GM10266 (cell line): ENCODE results near the gene TMEM198.

Source experiments
- DNase-seq: peaks from one replicate; pipeline ENCODE4 v3.0.0; 2012; ENCODE audit errors: extremely low spot score
- TF ChIP-seq, protein P1 (sequence below): IDR thresholded peaks from 2 replicates; pipeline ENCODE4 v1.5.1; 2012; ENCODE audit warnings: mild to moderate bottlenecking, low read depth; ENCODE audit not compliant: control insufficient read depth, insufficient read depth; ENCODE audit errors: missing control alignments

The TMEM198 gene

GRCh38 chr2:219498280-219499057 lies 45.4 kb upstream of the TMEM198 start, which contains the start of gene GMPPA:
Gene GMPPA (plus strand): TSS chr2:219498891. CDS start chr2:219499976, 1,085 bp downstream.
- TF ChIP-seq, protein P1, sequence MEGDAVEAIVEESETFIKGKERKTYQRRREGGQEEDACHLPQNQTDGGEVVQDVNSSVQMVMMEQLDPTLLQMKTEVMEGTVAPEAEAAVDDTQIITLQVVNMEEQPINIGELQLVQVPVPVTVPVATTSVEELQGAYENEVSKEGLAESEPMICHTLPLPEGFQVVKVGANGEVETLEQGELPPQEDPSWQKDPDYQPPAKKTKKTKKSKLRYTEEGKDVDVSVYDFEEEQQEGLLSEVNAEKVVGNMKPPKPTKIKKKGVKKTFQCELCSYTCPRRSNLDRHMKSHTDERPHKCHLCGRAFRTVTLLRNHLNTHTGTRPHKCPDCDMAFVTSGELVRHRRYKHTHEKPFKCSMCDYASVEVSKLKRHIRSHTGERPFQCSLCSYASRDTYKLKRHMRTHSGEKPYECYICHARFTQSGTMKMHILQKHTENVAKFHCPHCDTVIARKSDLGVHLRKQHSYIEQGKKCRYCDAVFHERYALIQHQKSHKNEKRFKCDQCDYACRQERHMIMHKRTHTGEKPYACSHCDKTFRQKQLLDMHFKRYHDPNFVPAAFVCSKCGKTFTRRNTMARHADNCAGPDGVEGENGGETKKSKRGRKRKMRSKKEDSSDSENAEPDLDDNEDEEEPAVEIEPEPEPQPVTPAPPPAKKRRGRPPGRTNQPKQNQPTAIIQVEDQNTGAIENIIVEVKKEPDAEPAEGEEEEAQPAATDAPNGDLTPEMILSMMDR: no peak
- DNase-seq: peak; percentile 98

DNA sequence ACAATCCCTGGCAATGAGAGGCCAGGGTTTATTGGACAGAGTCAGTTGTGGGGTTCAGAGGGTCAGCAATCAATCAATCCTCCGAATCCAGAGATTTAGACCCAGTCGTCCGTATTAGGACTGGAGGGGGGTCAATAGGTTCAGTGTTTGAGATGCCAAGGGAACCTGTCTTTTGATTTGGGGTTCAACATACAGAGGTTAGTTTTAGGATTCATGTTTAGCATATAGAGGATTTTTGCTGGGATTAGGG lies 44.8 kb upstream of the TMEM198 start:
- TF ChIP-seq, protein P1: no peak
- DNase-seq: no peak

- no peak for DNase-seq
- TF ChIP-seq, protein P1: no peak
Observed at GRCh38 chr2:219499555-219499954, 44.3 kb upstream of the TMEM198 start.

DNA sequence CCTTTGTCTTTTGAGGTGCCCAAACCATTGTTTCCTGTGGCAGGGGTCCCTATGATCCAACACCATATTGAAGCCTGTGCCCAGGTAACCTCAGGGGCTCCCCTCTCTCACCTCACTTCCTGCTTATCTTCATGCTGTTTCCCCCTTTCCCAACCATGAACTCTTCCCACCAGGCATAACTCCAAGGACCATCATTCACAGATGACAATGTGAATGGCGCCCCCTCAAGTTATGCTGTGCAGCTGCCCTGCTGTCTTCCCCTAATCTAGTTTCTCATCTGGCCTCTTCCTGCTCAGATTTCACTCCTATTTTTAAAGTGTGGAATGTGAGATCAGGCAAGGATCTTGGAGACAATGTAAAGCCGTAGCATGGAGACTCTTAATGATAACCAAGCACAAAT lies 43.7 kb upstream of the TMEM198 start:
- DNase-seq: no peak
- TF ChIP-seq, protein P1: no peak

- TF ChIP-seq, protein P1: no peak
- DNase-seq: no peak
Observed at GRCh38 chr2:219501849-219502248, 42.0 kb upstream of the TMEM198 start.

DNA sequence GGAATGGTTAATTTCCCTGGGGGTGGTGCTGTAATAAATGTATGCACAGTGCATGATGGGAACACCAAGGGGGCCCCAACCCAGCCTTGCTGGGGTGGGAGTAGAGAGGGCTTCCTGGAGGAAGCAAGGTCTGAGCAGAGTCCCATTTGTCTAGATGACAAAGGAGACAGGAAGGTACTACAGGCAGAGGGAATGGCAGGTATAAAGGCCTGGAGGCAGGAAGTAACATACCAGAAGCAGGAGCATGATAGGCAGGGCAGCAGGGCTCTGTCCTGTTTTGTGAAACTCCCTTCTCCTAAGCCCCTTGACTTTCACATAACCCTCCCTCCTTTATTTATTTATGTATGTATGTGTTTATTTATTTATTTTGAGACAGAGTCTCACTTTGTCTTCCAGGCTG lies 41.2 kb upstream of the TMEM198 start:
- TF ChIP-seq, protein P1: no peak
- no peak for DNase-seq

DNA sequence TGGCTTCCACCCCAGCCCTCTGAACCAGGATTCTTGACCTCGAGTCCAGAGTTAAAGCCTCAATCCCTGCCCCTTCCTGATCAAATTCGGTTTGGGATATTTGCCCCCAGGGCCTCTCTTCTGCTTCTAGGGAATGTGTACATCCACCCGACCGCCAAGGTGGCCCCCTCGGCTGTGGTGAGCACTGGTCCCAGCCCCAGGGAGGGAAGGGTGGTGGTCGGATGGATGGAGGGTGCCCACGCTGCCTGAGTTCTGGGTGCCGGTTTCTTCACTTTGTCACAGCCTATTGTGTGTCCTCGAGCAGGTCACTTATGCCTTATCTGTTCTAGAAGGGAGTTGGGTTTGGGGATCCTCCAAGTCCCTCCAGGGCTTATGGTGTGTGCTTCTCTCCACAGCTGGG lies 38.2 kb upstream of the TMEM198 start:
- TF ChIP-seq, protein P1: no peak
- no peak for DNase-seq
